SK-N-SH (cell line): ENCODE measurements around the gene HEXD. TPM values are rescaled to one million over a fixed set of nuclear protein-coding genes. Genes with fewer than 3 reads are reported as not detected.

ENCODE experiments used
- CTCF ChIA-PET: fragments of 300-600, 350-600 bp; formaldehyde crosslinking; extraction: SDS; loops from one replicate; lab custom pipeline; 2021; lab: Yijun Ruan, JAX
- POLR2A ChIA-PET: fragments of 350-600 bp; sonication (Branson Sonifier 250); formaldehyde crosslinking; extraction: SDS; loops from one replicate; lab custom pipeline; 2020; ENCODE audit warnings: antibody characterized with exemption, inconsistent platforms; lab: Yijun Ruan, JAX
- DNase-seq: peaks from one replicate; pipeline ENCODE4 v3.0.0; 2012
- H2AFZ ChIP-seq: fragments of 200-600 bp; sonication (generic); 2 replicates; pipeline ENCODE4 v1.8.1; 2016; ENCODE audit warnings: antibody characterized with exemption, mild to moderate bottlenecking, low read depth
- H3F3A ChIP-seq: fragments of 200-600 bp; sonication (generic); replicated peaks from 2 replicates; pipeline ENCODE3; 2016; ENCODE audit warnings: antibody characterized with exemption, mild to moderate bottlenecking; ENCODE audit not compliant: insufficient read depth
- H3K27ac ChIP-seq, 2 experiments: fragments of 200-500 bp in 1 of 2; fragments of 200-600 bp in 1 of 2; sonication (Bioruptor generic) in 1 of 2; sonication (generic), shearing (Covaris generic) in 1 of 2; 2 replicates each; pipeline versions ENCODE4 v1.5.1 to v1.6.1; 2014 to 2016; ENCODE audit warnings: low read depth in 2 of 2, inconsistent platforms in 1 of 2, low read length in 1 of 2, mild to moderate bottlenecking in 1 of 2, mixed read lengths in 1 of 2
- H3K27me3 ChIP-seq: fragments of 200-600 bp; sonication (generic), shearing (Covaris generic); 2 replicates; pipeline ENCODE4 v1.6.1; 2016; ENCODE audit warnings: mixed run types; ENCODE audit not compliant: insufficient read depth
- H3K36me3 ChIP-seq, 2 experiments: fragments of 200-500 bp in 1 of 2; fragments of 200-600 bp in 1 of 2; sonication (Bioruptor generic) in 1 of 2; sonication (generic) in 1 of 2; replicated peaks in 1 of 2; 2 replicates each; pipeline versions ENCODE3 to v1.5.1; 2014 to 2016; ENCODE audit warnings: low read length in 1 of 2, mild to moderate bottlenecking in 1 of 2; ENCODE audit not compliant: insufficient read depth in 2 of 2, control insufficient read depth in 1 of 2
- H3K4me1 ChIP-seq, 2 experiments: fragments of 200-500 bp in 1 of 2; fragments of 200-600 bp in 1 of 2; sonication (Bioruptor generic) in 1 of 2; sonication (generic), shearing (Covaris generic) in 1 of 2; 2 replicates each; pipeline versions ENCODE4 v1.5.1 to v1.6.1; 2014 to 2016; ENCODE audit warnings: low read depth in 1 of 2, low read length in 1 of 2, mixed run types in 1 of 2; ENCODE audit not compliant: insufficient read depth in 2 of 2, control insufficient read depth in 1 of 2
- H3K4me2 ChIP-seq: fragments of 200-600 bp; sonication (generic), shearing (Covaris generic); 2 replicates; pipeline ENCODE4 v1.6.1; 2017; ENCODE audit warnings: mixed run types
- H3K4me3 ChIP-seq, 2 experiments: fragments of 200-500 bp in 1 of 2; fragments of 200-600 bp in 1 of 2; sonication (Bioruptor generic) in 1 of 2; sonication (generic), shearing (Covaris generic) in 1 of 2; 2 replicates each; pipeline versions ENCODE4 v1.5.1 to v1.8.1; 2014 to 2016; ENCODE audit warnings: low read depth in 2 of 2, inconsistent platforms in 1 of 2, low read length in 1 of 2, mild to moderate bottlenecking in 1 of 2, mixed read lengths in 1 of 2, moderate library complexity in 1 of 2
- H3K79me2 ChIP-seq: fragments of 200-600 bp; sonication (generic); 2 replicates; pipeline ENCODE4 v1.8.1; 2017; ENCODE audit warnings: mild to moderate bottlenecking; ENCODE audit not compliant: insufficient read depth
- H3K9ac ChIP-seq: fragments of 200-600 bp; sonication (generic); 2 replicates; pipeline ENCODE4 v1.6.1; 2017; ENCODE audit warnings: mixed run types
- H3K9me2 ChIP-seq: fragments of 200-600 bp; sonication (generic); 2 replicates; pipeline ENCODE4 v1.6.1; 2017; ENCODE audit warnings: mixed run types
- H3K9me3 ChIP-seq: fragments of 200-600 bp; sonication (generic); 2 replicates; pipeline ENCODE4 v1.6.1; 2017; ENCODE audit warnings: mixed run types, mild to moderate bottlenecking, moderate library complexity
- H4K20me1 ChIP-seq: fragments of 200-600 bp; sonication (generic); 2 replicates; pipeline ENCODE4 v1.6.1; 2017; ENCODE audit warnings: mild to moderate bottlenecking, mixed run types; ENCODE audit not compliant: insufficient read depth
- ELF1 ChIP-seq: IDR thresholded peaks from 2 replicates; pipeline ENCODE4 v1.4.0; 2012
- FOSL2 ChIP-seq: IDR thresholded peaks from 2 replicates; pipeline ENCODE4 v1.4.0; 2012; ENCODE audit warnings: low read depth, mild to moderate bottlenecking, moderate library complexity, borderline replicate concordance
- FOXJ3 ChIP-seq: sonication (generic); formaldehyde crosslinking; IDR thresholded peaks from 2 replicates; pipeline ENCODE4 v1.5.1; 2020; ENCODE audit warnings: mild to moderate bottlenecking, missing genetic modification reagents
- GABPA ChIP-seq: IDR thresholded peaks from 2 replicates; pipeline ENCODE4 v1.4.0; 2012; ENCODE audit warnings: low read depth, mild to moderate bottlenecking
- GATA2 ChIP-seq: sonication (generic); formaldehyde crosslinking; IDR thresholded peaks from 2 replicates; pipeline ENCODE4 v1.5.0; 2020; ENCODE audit warnings: mild to moderate bottlenecking, missing genetic modification reagents
- NFIC ChIP-seq: IDR thresholded peaks from 2 replicates; pipeline ENCODE4 v1.4.0; 2012; ENCODE audit warnings: borderline replicate concordance
- NRF1 ChIP-seq: IDR thresholded peaks from 2 replicates; pipeline ENCODE4 v1.6.1; 2012; ENCODE audit warnings: low read depth, mild to moderate bottlenecking, low read length
- POLR2AphosphoS5 ChIP-seq: IDR thresholded peaks from 2 replicates; pipeline ENCODE4 v1.6.1; 2012; ENCODE audit warnings: low read depth, low read length
- RAD21 ChIP-seq: IDR thresholded peaks from 2 replicates; pipeline ENCODE4 v1.6.1; 2012; ENCODE audit warnings: mild to moderate bottlenecking, low read length
- RCOR1 ChIP-seq: fragments of 150-350 bp; IDR thresholded peaks from 2 replicates; pipeline ENCODE4 v1.6.1; 2017; ENCODE audit warnings: antibody characterized with exemption, low read length
- RFX5 ChIP-seq: IDR thresholded peaks from 2 replicates; pipeline ENCODE4 v1.6.1; 2012; ENCODE audit warnings: mild to moderate bottlenecking, improper control_type of control experiment, low read length
- SIN3A ChIP-seq: IDR thresholded peaks from 2 replicates; pipeline ENCODE4 v1.6.1; 2012; ENCODE audit warnings: low read depth, mild to moderate bottlenecking, low read length, moderate library complexity, borderline replicate concordance
- SMC3 ChIP-seq: IDR thresholded peaks from 2 replicates; pipeline ENCODE4 v1.6.1; 2012; ENCODE audit warnings: low read depth, low read length, improper control_type of control experiment
- YY1 ChIP-seq: IDR thresholded peaks from 2 replicates; pipeline ENCODE4 v1.4.0; 2012; ENCODE audit warnings: low read depth, mild to moderate bottlenecking
- WGBS: methylation state at CpG from one replicate; pipeline ENCODE4 v1.1.6; 2017; ENCODE audit warnings: low lambda C conversion rate; 5-methylcytosine and 5-hydroxymethylcytosine counted together
- polyA plus RNA-seq, 3 experiments: library from polyadenylated mRNA; depleted of rRNA; stranded (reverse); fragments of >200 nt; gene quantifications; 2 replicates each; pipeline ENCODE4 v1.2.3, GENCODE V29; 2012
- TF ChIP-seq, protein P1 (sequence below): IDR thresholded peaks from 2 replicates; pipeline ENCODE4; 2012
- TF ChIP-seq, protein P2 (sequence below): IDR thresholded peaks from 2 replicates; pipeline ENCODE4 v1.4.0; 2012; ENCODE audit warnings: low read depth, borderline replicate concordance
- TF ChIP-seq, protein P3 (sequence below): IDR thresholded peaks from 2 replicates; pipeline ENCODE4 v1.4.0; 2012; ENCODE audit warnings: low read depth, borderline replicate concordance
- TF ChIP-seq, protein P4 (sequence below): fragments of 150-350 bp; IDR thresholded peaks from 2 replicates; pipeline ENCODE4 v1.6.1; 2017; ENCODE audit warnings: antibody characterized with exemption, low read length, low read depth, borderline replicate concordance
- TF ChIP-seq, protein P5 (sequence below): fragments of 150-350 bp; IDR thresholded peaks from 2 replicates; pipeline ENCODE4 v1.6.1; 2016; ENCODE audit warnings: mild to moderate bottlenecking, low read depth, low read length

HEXD gene
- polyA plus RNA-seq, 1 of the 3 experiments (the other 2 are of a cell fraction): 38.8 TPM

DNA sequence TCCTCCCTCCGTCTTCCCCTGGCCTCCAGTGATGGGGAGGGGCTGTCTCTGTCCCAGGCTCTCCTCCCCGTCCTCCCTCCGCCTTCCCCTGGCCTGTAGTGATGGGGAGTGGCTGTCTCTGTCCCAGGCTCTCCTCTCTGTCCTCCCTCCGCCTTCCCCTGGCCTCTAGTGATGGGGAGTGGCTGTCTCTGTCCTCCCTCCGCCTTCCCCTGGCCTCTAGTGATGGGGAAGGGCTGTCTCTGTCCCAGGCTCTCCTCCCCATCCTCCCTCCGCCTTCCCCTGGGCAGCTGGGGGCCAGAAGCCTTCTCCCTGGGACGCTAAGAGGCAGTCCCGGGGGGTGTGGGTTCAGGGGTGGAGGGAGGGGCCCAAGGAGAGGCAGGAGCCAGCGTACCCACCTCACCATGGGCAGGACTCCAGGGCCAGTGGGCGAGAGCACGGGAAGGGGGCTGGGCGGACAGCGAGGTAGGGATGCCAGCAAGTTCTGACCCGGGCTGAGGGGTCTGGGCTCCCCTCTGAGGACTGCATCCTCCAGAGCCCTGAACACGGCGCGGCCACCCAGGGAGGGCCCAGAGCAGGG lies 31.8 kb upstream of the HEXD start:
- Histone ChIP-seq H3K4me1 (peaks cover 6 to 55% of the 10 kb centered on the region in 2 experiments; a peak in 2 of 4 replicates), H3K9ac (no peak overlapping the region), H2AFZ (no peak overlapping the region), H3K4me2 (no peak overlapping the region), H3K27me3 (no peaks in the 10 kb centered on the region), H3K36me3 (no peaks in the 10 kb centered on the region), H3K4me3 (no peak overlapping the region), H4K20me1 (peaks cover 8% of the 10 kb centered on the region; the same call in 1 of the 2 replicates), H3K9me3 (no peaks in the 10 kb centered on the region), H3K27ac (no peak overlapping the region; a peak in 1 of 4 replicates), H3F3A (peaks cover 4% of the 10 kb centered on the region), H3K79me2 (no peaks in the 10 kb centered on the region), H3K9me2 (no peaks in the 10 kb centered on the region)
- CTCF ChIA-PET: interaction anchor here (1.0 to 1.3 kb wide), 3 partner anchors 15 to 55 kb away, joined by 3 to 4 read pairs (median 3); partner anchors contain the start of gene UTS2R
- 73% methylated on average over 16 of the region's 17 CpGs for WGBS
- TF ChIP-seq POLR2AphosphoS5 (no peak), RCOR1 (no peak), FOSL2 (no peak), ELF1 (no peak), YY1 (no peak), SMC3 (no peak), SIN3A (no peak), GATA2 (CRISPR knock-in tag) (no peak), RFX5 (no peak)
- TF ChIP-seq, protein P1, sequence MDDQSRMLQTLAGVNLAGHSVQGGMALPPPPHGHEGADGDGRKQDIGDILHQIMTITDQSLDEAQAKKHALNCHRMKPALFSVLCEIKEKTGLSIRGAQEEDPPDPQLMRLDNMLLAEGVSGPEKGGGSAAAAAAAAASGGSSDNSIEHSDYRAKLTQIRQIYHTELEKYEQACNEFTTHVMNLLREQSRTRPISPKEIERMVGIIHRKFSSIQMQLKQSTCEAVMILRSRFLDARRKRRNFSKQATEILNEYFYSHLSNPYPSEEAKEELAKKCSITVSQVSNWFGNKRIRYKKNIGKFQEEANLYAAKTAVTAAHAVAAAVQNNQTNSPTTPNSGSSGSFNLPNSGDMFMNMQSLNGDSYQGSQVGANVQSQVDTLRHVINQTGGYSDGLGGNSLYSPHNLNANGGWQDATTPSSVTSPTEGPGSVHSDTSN: no peak
- TF ChIP-seq, protein P2, sequence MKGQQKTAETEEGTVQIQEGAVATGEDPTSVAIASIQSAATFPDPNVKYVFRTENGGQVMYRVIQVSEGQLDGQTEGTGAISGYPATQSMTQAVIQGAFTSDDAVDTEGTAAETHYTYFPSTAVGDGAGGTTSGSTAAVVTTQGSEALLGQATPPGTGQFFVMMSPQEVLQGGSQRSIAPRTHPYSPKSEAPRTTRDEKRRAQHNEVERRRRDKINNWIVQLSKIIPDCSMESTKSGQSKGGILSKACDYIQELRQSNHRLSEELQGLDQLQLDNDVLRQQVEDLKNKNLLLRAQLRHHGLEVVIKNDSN: no peak
- no peak for DNase-seq
- POLR2A ChIA-PET: interaction anchor here (0.8 to 1.2 kb wide), 2 partner anchors 8 to 13 kb away, joined by 3 to 4 read pairs; no protein-coding TSS in a partner anchor

DNA sequence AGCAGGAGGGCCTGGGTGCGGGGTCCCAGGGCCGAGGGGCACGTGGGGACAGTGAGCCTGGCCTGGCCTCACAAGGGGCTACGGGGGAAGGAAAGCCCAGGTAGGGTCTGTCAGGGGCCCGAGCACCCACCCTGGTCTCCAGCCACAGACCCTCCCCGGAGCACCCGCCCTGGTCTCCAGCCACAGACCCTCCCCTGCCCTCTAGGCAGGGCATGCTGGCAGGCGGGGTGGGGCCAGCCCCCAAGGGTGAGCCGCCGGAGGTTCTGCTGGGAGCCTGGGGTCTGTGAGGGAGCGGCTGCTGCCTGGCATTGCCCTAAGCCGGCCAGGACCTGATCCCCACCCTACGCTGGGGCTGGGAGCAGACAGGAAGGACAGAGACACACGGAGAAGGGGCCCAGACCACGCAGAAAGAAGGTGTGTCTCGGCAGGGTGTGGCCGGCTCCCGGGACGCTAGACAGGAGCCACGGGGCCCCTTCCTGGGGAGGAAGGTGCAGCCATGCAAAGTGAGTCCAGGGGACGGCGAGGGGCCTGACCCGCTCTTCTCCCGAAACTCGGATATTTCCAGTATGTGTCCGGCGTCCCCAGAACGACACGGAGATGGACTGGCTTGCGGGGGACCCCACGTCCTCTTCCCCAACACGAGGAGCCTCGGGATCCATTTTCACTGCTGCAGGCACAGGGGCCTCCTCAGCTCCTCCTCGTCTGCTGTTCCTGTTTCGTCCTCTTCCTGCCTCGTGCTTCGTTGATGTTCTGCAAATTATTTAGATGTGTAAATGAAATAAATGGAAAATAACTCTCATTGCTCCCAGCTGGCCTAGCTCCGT lies 31.1 kb upstream of the HEXD start:
- no peak overlapping the region for H3K9ac ChIP-seq
- H3K27me3 ChIP-seq: no peaks in the 10 kb centered on the region
- H3K27ac ChIP-seq: no peak overlapping the region; a peak in 1 of 4 replicates
- no peak overlapping the region for H3K4me2 ChIP-seq
- DNase-seq: no peak
- ChIA-PET POLR2A (no interaction called here), CTCF (interaction anchor here (1.0 to 1.9 kb wide), 3 partner anchors 9 to 151 kb away, joined by 3 to 6 read pairs (median 4); no protein-coding TSS in a partner anchor)
- no peaks in the 10 kb centered on the region for H3K36me3 ChIP-seq
- H3K79me2 ChIP-seq: no peaks in the 10 kb centered on the region
- no peak overlapping the region for H3K4me3 ChIP-seq
- WGBS: 71% methylated on average over 35 of the region's 38 CpGs
- peaks cover 8% of the 10 kb centered on the region; the same call in 1 of the 2 replicates for H4K20me1 ChIP-seq
- peaks cover 4% of the 10 kb centered on the region for H3F3A ChIP-seq
- no peaks in the 10 kb centered on the region for H3K9me2 ChIP-seq
- H2AFZ ChIP-seq: no peak overlapping the region
- no peaks in the 10 kb centered on the region for H3K9me3 ChIP-seq
- peaks cover 6 to 53% of the 10 kb centered on the region in 2 experiments; a peak in 2 of 4 replicates for H3K4me1 ChIP-seq
- TF ChIP-seq, protein P3, sequence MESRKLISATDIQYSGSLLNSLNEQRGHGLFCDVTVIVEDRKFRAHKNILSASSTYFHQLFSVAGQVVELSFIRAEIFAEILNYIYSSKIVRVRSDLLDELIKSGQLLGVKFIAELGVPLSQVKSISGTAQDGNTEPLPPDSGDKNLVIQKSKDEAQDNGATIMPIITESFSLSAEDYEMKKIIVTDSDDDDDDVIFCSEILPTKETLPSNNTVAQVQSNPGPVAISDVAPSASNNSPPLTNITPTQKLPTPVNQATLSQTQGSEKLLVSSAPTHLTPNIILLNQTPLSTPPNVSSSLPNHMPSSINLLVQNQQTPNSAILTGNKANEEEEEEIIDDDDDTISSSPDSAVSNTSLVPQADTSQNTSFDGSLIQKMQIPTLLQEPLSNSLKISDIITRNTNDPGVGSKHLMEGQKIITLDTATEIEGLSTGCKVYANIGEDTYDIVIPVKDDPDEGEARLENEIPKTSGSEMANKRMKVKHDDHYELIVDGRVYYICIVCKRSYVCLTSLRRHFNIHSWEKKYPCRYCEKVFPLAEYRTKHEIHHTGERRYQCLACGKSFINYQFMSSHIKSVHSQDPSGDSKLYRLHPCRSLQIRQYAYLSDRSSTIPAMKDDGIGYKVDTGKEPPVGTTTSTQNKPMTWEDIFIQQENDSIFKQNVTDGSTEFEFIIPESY: no peak
- TF ChIP-seq, protein P4, sequence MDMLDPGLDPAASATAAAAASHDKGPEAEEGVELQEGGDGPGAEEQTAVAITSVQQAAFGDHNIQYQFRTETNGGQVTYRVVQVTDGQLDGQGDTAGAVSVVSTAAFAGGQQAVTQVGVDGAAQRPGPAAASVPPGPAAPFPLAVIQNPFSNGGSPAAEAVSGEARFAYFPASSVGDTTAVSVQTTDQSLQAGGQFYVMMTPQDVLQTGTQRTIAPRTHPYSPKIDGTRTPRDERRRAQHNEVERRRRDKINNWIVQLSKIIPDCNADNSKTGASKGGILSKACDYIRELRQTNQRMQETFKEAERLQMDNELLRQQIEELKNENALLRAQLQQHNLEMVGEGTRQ: no peak
- TF ChIP-seq NRF1 (no peak), FOXJ3 (CRISPR knock-in tag) (no peak), GABPA (no peak), NFIC (no peak), SMC3 (no peak), RAD21 (no peak), SIN3A (no peak), POLR2AphosphoS5 (no peak), RCOR1 (no peak), YY1 (no peak), ELF1 (no peak), FOSL2 (no peak)
- TF ChIP-seq, protein P5, sequence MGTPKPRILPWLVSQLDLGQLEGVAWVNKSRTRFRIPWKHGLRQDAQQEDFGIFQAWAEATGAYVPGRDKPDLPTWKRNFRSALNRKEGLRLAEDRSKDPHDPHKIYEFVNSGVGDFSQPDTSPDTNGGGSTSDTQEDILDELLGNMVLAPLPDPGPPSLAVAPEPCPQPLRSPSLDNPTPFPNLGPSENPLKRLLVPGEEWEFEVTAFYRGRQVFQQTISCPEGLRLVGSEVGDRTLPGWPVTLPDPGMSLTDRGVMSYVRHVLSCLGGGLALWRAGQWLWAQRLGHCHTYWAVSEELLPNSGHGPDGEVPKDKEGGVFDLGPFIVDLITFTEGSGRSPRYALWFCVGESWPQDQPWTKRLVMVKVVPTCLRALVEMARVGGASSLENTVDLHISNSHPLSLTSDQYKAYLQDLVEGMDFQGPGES: no peak
